ENCODE data around the gene CCDC192.

CCDC192 gene

GRCh38 chr5:127754706-127755105 is 51.5 kb downstream of the CCDC192 start:
- Histone ChIP-seq H3K4me2 (ENCODE audit: low read depth, low read length, poor library complexity, severe bottlenecking) (no peak overlapping the region), H3K9me3 (ENCODE audit: insufficient read depth, low read depth, low read length) (no peaks in the 10 kb centered on the region), H3K4me3 (ENCODE audit: low read length, poor library complexity, severe bottlenecking) (no peak overlapping the region), H3F3A (ENCODE audit: low read depth) (no peaks in the 10 kb centered on the region), H3K9ac (ENCODE audit: low read depth, low read length, poor library complexity, severe bottlenecking) (no peak overlapping the region), H3K79me2 (ENCODE audit: insufficient read depth, low read length) (no peaks in the 10 kb centered on the region), H3K36me3 (ENCODE audit: insufficient read depth, low read length) (no peaks in the 10 kb centered on the region), H2AFZ (ENCODE audit: low read length) (no peak overlapping the region), H4K20me1 (ENCODE audit: insufficient read depth, low read length, poor library complexity, severe bottlenecking) (no peaks in the 10 kb centered on the region), H3K27me3 (ENCODE audit: insufficient read depth, low read length, poor library complexity, severe bottlenecking) (no peaks in the 10 kb centered on the region), H3K9me2 (replicated peaks; ENCODE audit: low read depth, low read length) (no peaks in the 10 kb centered on the region), H3K4me1 (ENCODE audit: insufficient read depth, low read length, poor library complexity, severe bottlenecking) (no peaks in the 10 kb centered on the region)
- TF ChIP-seq, protein P1, sequence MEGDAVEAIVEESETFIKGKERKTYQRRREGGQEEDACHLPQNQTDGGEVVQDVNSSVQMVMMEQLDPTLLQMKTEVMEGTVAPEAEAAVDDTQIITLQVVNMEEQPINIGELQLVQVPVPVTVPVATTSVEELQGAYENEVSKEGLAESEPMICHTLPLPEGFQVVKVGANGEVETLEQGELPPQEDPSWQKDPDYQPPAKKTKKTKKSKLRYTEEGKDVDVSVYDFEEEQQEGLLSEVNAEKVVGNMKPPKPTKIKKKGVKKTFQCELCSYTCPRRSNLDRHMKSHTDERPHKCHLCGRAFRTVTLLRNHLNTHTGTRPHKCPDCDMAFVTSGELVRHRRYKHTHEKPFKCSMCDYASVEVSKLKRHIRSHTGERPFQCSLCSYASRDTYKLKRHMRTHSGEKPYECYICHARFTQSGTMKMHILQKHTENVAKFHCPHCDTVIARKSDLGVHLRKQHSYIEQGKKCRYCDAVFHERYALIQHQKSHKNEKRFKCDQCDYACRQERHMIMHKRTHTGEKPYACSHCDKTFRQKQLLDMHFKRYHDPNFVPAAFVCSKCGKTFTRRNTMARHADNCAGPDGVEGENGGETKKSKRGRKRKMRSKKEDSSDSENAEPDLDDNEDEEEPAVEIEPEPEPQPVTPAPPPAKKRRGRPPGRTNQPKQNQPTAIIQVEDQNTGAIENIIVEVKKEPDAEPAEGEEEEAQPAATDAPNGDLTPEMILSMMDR (conservative IDR thresholded peaks at IDR 0.05; ENCODE audit: low read length) = no peak
- no peak for TF ChIP-seq EZH2phosphoT487 (IDR thresholded peaks at IDR 0.05; ENCODE audit: borderline replicate concordance)

- no peaks in the 10 kb centered on the region for H3K36me3 ChIP-seq (ENCODE audit: insufficient read depth, low read length)
- H3K4me1 ChIP-seq (ENCODE audit: insufficient read depth, low read length, poor library complexity, severe bottlenecking) = no peaks in the 10 kb centered on the region
- H3K9me2 ChIP-seq (replicated peaks; ENCODE audit: low read depth, low read length) = no peaks in the 10 kb centered on the region
- no peak overlapping the region for H3K4me2 ChIP-seq (ENCODE audit: low read depth, low read length, poor library complexity, severe bottlenecking)
- H3F3A ChIP-seq (ENCODE audit: low read depth) = no peaks in the 10 kb centered on the region
- H3K79me2 ChIP-seq (ENCODE audit: insufficient read depth, low read length) = no peaks in the 10 kb centered on the region
- H2AFZ ChIP-seq (ENCODE audit: low read length) = no peak overlapping the region
- no peak overlapping the region for H3K4me3 ChIP-seq (ENCODE audit: low read length, poor library complexity, severe bottlenecking)
- H3K9me3 ChIP-seq (ENCODE audit: insufficient read depth, low read depth, low read length) = no peaks in the 10 kb centered on the region
- no peaks in the 10 kb centered on the region for H3K27me3 ChIP-seq (ENCODE audit: insufficient read depth, low read length, poor library complexity, severe bottlenecking)
- H3K9ac ChIP-seq (ENCODE audit: low read depth, low read length, poor library complexity, severe bottlenecking) = no peak overlapping the region
- no peaks in the 10 kb centered on the region for H4K20me1 ChIP-seq (ENCODE audit: insufficient read depth, low read length, poor library complexity, severe bottlenecking)
- TF ChIP-seq EZH2phosphoT487 (IDR thresholded peaks at IDR 0.05; ENCODE audit: borderline replicate concordance) = no peak
- TF ChIP-seq, protein P1 (conservative IDR thresholded peaks at IDR 0.05; ENCODE audit: low read length) = peak; percentile 44
These were observed 54.4 kb downstream of the CCDC192 start for GRCh38 chr5:127757576-127757975.

GRCh38 chr5:127758766-127759283 is 55.6 kb downstream of the CCDC192 start:
- Histone ChIP-seq H3K4me1 (ENCODE audit: insufficient read depth, low read length, poor library complexity, severe bottlenecking) (no peaks in the 10 kb centered on the region), H3K9me3 (ENCODE audit: insufficient read depth, low read depth, low read length) (no peaks in the 10 kb centered on the region)

More at GRCh38 chr5:127758766-127759283, 55.6 kb downstream of the CCDC192 start:
- H3K36me3 ChIP-seq (ENCODE audit: insufficient read depth, low read length) = no peaks in the 10 kb centered on the region
- H3K9ac ChIP-seq (ENCODE audit: low read depth, low read length, poor library complexity, severe bottlenecking) = no peak overlapping the region
- H2AFZ ChIP-seq (ENCODE audit: low read length) = no peak overlapping the region
- H3K27me3 ChIP-seq (ENCODE audit: insufficient read depth, low read length, poor library complexity, severe bottlenecking) = no peaks in the 10 kb centered on the region
- H3K79me2 ChIP-seq (ENCODE audit: insufficient read depth, low read length) = no peaks in the 10 kb centered on the region
- H4K20me1 ChIP-seq (ENCODE audit: insufficient read depth, low read length, poor library complexity, severe bottlenecking) = no peaks in the 10 kb centered on the region
- no peak overlapping the region for H3K4me3 ChIP-seq (ENCODE audit: low read length, poor library complexity, severe bottlenecking)
- TF ChIP-seq EZH2phosphoT487 (IDR thresholded peaks at IDR 0.05; ENCODE audit: borderline replicate concordance) = no peak
- TF ChIP-seq, protein P1 (conservative IDR thresholded peaks at IDR 0.05; ENCODE audit: low read length) = no peak
- no peaks in the 10 kb centered on the region for H3F3A ChIP-seq (ENCODE audit: low read depth)
- H3K9me2 ChIP-seq (replicated peaks; ENCODE audit: low read depth, low read length) = no peaks in the 10 kb centered on the region
- no peak overlapping the region for H3K4me2 ChIP-seq (ENCODE audit: low read depth, low read length, poor library complexity, severe bottlenecking)

Data from Loucy (cell line).